HL-60 (cell line): ENCODE results near the gene TMEM52B.
"Not testable (repeated sequence)": the region's sequence is repeated elsewhere in the genome, so short reads cannot be mapped to it uniquely, and the experiment has no call there.

ENCODE experiments used
- DNase-seq, 2 experiments: peaks; one replicate each; pipeline ENCODE4 v3.0.0-alpha.2; 2010 to 2020; ENCODE audit warnings: low read depth in 1 of 2, low spot score in 1 of 2
- H3K27ac ChIP-seq: fragments of 250-450 bp; sonication (Bioruptor Pico); replicated peaks from 2 replicates; pipeline ENCODE4 v1.5.1; 2020; ENCODE audit warnings: mild to moderate bottlenecking, moderate library complexity
- H3K27me3 ChIP-seq: fragments of 250-450 bp; sonication (Bioruptor Pico); 2 replicates; pipeline ENCODE4 v1.5.1; 2021; ENCODE audit warnings: mild to moderate bottlenecking, moderate library complexity; ENCODE audit not compliant: insufficient read depth, poor library complexity, severe bottlenecking
- H3K4me3 ChIP-seq: replicated peaks from 2 replicates; pipeline ENCODE4 v1.5.1; 2011; ENCODE audit warnings: mild to moderate bottlenecking, control low read depth, low read length; ENCODE audit not compliant: insufficient read depth
- CTCF ChIP-seq: IDR thresholded peaks from one replicate; pipeline ENCODE4 v1.5.1; 2011; ENCODE audit warnings: low read length, control low read depth, inconsistent platforms; ENCODE audit not compliant: insufficient read depth
- GABPA ChIP-seq: IDR thresholded peaks from 2 replicates; pipeline ENCODE4 v1.6.1; 2012; ENCODE audit warnings: low read depth
- POLR2AphosphoS5 ChIP-seq: IDR thresholded peaks from 2 replicates; pipeline ENCODE4 v1.6.1; 2012; ENCODE audit warnings: low read depth
- REST ChIP-seq: IDR thresholded peaks from 2 replicates; pipeline ENCODE4 v1.6.1; 2012; ENCODE audit warnings: low read depth; ENCODE audit not compliant: insufficient replicate concordance
- SPI1 ChIP-seq: IDR thresholded peaks from 2 replicates; pipeline ENCODE4 v1.6.1; 2012; ENCODE audit warnings: low read depth, mild to moderate bottlenecking, borderline replicate concordance

Gene TMEM52B

GRCh38 chr12:10184261-10184843 is 5.5 kb downstream of the TMEM52B start:
- no peaks in the 10 kb centered on the region for H3K27me3 ChIP-seq
- peak; percentile 38; the same call in 1 of the 2 replicates for TF ChIP-seq POLR2AphosphoS5
- TF ChIP-seq GABPA = no peak
- DNase-seq = peak in 1 of 2 experiments; percentile 70
- peak overlapping the region; percentile 80 for H3K27ac ChIP-seq
- no peak overlapping the region for H3K4me3 ChIP-seq

- DNase-seq = peak; percentile 31 to 87
- H3K27me3 ChIP-seq = no peaks in the 10 kb centered on the region
- TF ChIP-seq SPI1 (peak; percentile 54; the same call in 1 of the 2 replicates), POLR2AphosphoS5 (peak; percentile 83), GABPA (no peak), CTCF (no peak), REST (peak; percentile 44)
- H3K4me3 ChIP-seq = peak overlapping the region; percentile 16
- peak overlapping the region; percentile 80 for H3K27ac ChIP-seq
Measured at GRCh38 chr12:10186299-10186698, 7.5 kb downstream of the TMEM52B start.

GRCh38 chr12:10186958-10187357 is 8.1 kb downstream of the TMEM52B start:
- peak; percentile 47 to 89 for DNase-seq
- not testable (repeated sequence) for H3K27me3 ChIP-seq, H3K4me3 ChIP-seq
- peak overlapping the region; percentile 80 for H3K27ac ChIP-seq

GRCh38 chr12:10189653-10190052 is 10.8 kb downstream of the TMEM52B start:
- Histone ChIP-seq H3K27me3 (peaks cover 3% of the 10 kb centered on the region), H3K27ac (no peak overlapping the region), H3K4me3 (no peak overlapping the region)
- peak in 1 of 2 experiments; percentile 14 for DNase-seq
- TF ChIP-seq SPI1 (no peak), REST (no peak), POLR2AphosphoS5 (no peak), CTCF (no peak), GABPA (no peak)
